Sigmoid colon (tissue), 7 donors: Measurements from ENCODE around the gene SNTG2. TPM values are rescaled to one million over a fixed set of nuclear protein-coding genes. Genes with fewer than 3 reads are reported as not detected.

Source experiments
- DNase-seq: peaks from one replicate; pipeline ENCODE4 v3.0.0-alpha.2; 2019
- H3K27ac ChIP-seq, 4 donors: fragments of 200-600 bp; sonication (generic); one replicate each; pipeline ENCODE4 v1.5.1; 2016 to 2019; ENCODE audit warnings: mild to moderate bottlenecking in 1 of 4
- H3K27me3 ChIP-seq, 3 donors: fragments of 200-600 bp; sonication (generic); one replicate each; pipeline ENCODE4 v1.5.1; 2019; ENCODE audit warnings: mild to moderate bottlenecking in 1 of 3
- H3K36me3 ChIP-seq, 4 donors: fragments of 200-600 bp; sonication (generic); one replicate each; pipeline ENCODE4 v1.5.1; 2016 to 2019
- H3K4me1 ChIP-seq, 4 donors: fragments of 200-600 bp; sonication (generic); one replicate each; pipeline ENCODE4 v1.5.1; 2017 to 2019
- H3K4me3 ChIP-seq, 4 donors: fragments of 200-600 bp; sonication (generic); one replicate each; pipeline ENCODE4 v1.5.1; 2017 to 2019; ENCODE audit warnings: mild to moderate bottlenecking in 2 of 4, moderate library complexity in 1 of 4
- H3K9me3 ChIP-seq, 4 donors: fragments of 200-600 bp in 3 of 4; sonication (generic) in 3 of 4; one replicate each; pipeline versions ENCODE4 v1.5.1 to v1.6.1; 2013 to 2019
- CTCF ChIP-seq, 4 experiments: fragments of 450-650 bp in 3 of 4; fragments of 200-600 bp in 1 of 4; IDR thresholded peaks; one replicate each; pipeline ENCODE4 v1.5.1; 2016 to 2019; ENCODE audit warnings: antibody characterized with exemption in 4 of 4, mild to moderate bottlenecking in 3 of 4, moderate library complexity in 2 of 4
- EP300 ChIP-seq, 4 donors: sonication (generic); formaldehyde crosslinking; IDR thresholded peaks; one replicate each; pipeline ENCODE4 v1.6.1; 2017; ENCODE audit warnings: antibody characterized with exemption in 4 of 4
- POLR2A ChIP-seq, 2 donors: fragments of 450-650 bp; IDR thresholded peaks; one replicate each; pipeline ENCODE4 v1.6.1; 2016; ENCODE audit warnings: antibody characterized with exemption in 2 of 2, mild to moderate bottlenecking in 2 of 2, moderate library complexity in 2 of 2
- POLR2AphosphoS5 ChIP-seq, 4 donors: sonication (generic); formaldehyde crosslinking; IDR thresholded peaks; one replicate each; pipeline ENCODE4 v1.6.1; 2017; ENCODE audit warnings: antibody characterized with exemption in 4 of 4
- WGBS, 2 donors: extraction: QIAGEN DNeasy Blood & Tissue Kit; methylation state at CpG; one replicate each; pipeline ENCODE4 v1.1.7; 2013; 5-methylcytosine and 5-hydroxymethylcytosine counted together
- intact Hi-C: fragments of 100-400 bp; cut with DNase I; formaldehyde crosslinking; loops from one replicate; pipeline ENCODE4 v1.15.1; 2023
- polyA plus RNA-seq, 3 donors: library from polyadenylated mRNA; stranded (reverse); fragments of 200-250 nt; gene quantifications; one replicate each; pipeline ENCODE4 v1.2.3, GENCODE V29; 2013
- total RNA-seq, 4 donors: library from RNA; depleted of rRNA; stranded (reverse); fragments of >200 nt; gene quantifications; one replicate each; pipeline ENCODE4 v1.1.0, GENCODE V29; 2016
- donor health status: healthy with polysubstance abuse.
- donor health status: Bipolar disorder and iron deficiency.
- donor health status: healthy.

Gene SNTG2
- total and polyA plus RNA-seq, 7 donors, result 0.60 to 5.2 (median 1.9) TPM; not detected in 1

GRCh38 chr2:1004398-1004797, 53.7 kb downstream of the SNTG2 start:
- intact Hi-C loops, result no loop called here
- Histone ChIP-seq H3K4me3 (no peak overlapping the region), H3K36me3 (no peaks in the 10 kb centered on the region), H3K27me3 (no peaks in the 10 kb centered on the region), H3K9me3 (no peaks in the 10 kb centered on the region), H3K27ac (no peak overlapping the region), H3K4me1 (no peaks in the 10 kb centered on the region)
- WGBS, 2 donors, result 72 to 76% methylated on average over 5 of the region's 5 CpGs
- TF ChIP-seq EP300 (IDR thresholded peaks at IDR 0.05) (no peak), POLR2AphosphoS5 (IDR thresholded peaks at IDR 0.05) (no peak), CTCF (IDR thresholded peaks at IDR 0.05) (no peak), POLR2A (IDR thresholded peaks at IDR 0.05) (no peak)
- no peak for DNase-seq

- DNase-seq, result no peak
- H3K36me3 ChIP-seq, result no peaks in the 10 kb centered on the region
- no peaks in the 10 kb centered on the region for H3K4me1 ChIP-seq
- no peak overlapping the region for H3K27ac ChIP-seq
- 19 to 23% methylated on average over 7 of the region's 7 CpGs for WGBS, 2 donors
- intact Hi-C loops, result no loop called here
- H3K9me3 ChIP-seq, result no peaks in the 10 kb centered on the region
- TF ChIP-seq EP300 (IDR thresholded peaks at IDR 0.05) (no peak), POLR2A (IDR thresholded peaks at IDR 0.05) (no peak), POLR2AphosphoS5 (IDR thresholded peaks at IDR 0.05) (no peak)
- no peaks in the 10 kb centered on the region for H3K27me3 ChIP-seq
- H3K4me3 ChIP-seq, result no peak overlapping the region
Measured at GRCh38 chr2:1010415-1010930, 59.8 kb downstream of the SNTG2 start.

- no peaks in the 10 kb centered on the region for H3K27me3 ChIP-seq
- 42 to 58% methylated on average over 5 of the region's 5 CpGs for WGBS, 2 donors
- H3K27ac ChIP-seq, result no peak overlapping the region
- intact Hi-C loops, result no loop called here
- H3K36me3 ChIP-seq, result no peaks in the 10 kb centered on the region
- no peaks in the 10 kb centered on the region for H3K4me1 ChIP-seq
- no peaks in the 10 kb centered on the region for H3K9me3 ChIP-seq
- TF ChIP-seq CTCF (IDR thresholded peaks at IDR 0.05), result no peak
- no peak for TF ChIP-seq EP300 (IDR thresholded peaks at IDR 0.05)
- TF ChIP-seq POLR2AphosphoS5 (IDR thresholded peaks at IDR 0.05), result no peak
- TF ChIP-seq POLR2A (IDR thresholded peaks at IDR 0.05), result no peak
- H3K4me3 ChIP-seq, result no peak overlapping the region
- no peak for DNase-seq
Measured at GRCh38 chr2:1011006-1011405, 60.4 kb downstream of the SNTG2 start.

- Histone ChIP-seq H3K4me1 (no peaks in the 10 kb centered on the region), H3K4me3 (no peak overlapping the region), H3K27me3 (no peaks in the 10 kb centered on the region), H3K9me3 (no peaks in the 10 kb centered on the region), H3K36me3 (no peaks in the 10 kb centered on the region), H3K27ac (no peak overlapping the region)
- WGBS, 2 donors, result 89 to 94% methylated on average over 7 of the region's 7 CpGs
- intact Hi-C loops, result no loop called here
- DNase-seq, result no peak
- TF ChIP-seq POLR2AphosphoS5 (IDR thresholded peaks at IDR 0.05) (no peak), CTCF (IDR thresholded peaks at IDR 0.05) (no peak), POLR2A (IDR thresholded peaks at IDR 0.05) (no peak)
Measured at GRCh38 chr2:1011985-1012384, 61.3 kb downstream of the SNTG2 start.

- intact Hi-C loops, result no loop called here
Measured at GRCh38 chr2:1014802-1015201, 64.2 kb downstream of the SNTG2 start.

More at GRCh38 chr2:1014802-1015201, 64.2 kb downstream of the SNTG2 start:
- 71 to 79% methylated on average over 12 of the region's 12 CpGs for WGBS, 2 donors
- Histone ChIP-seq H3K4me3 (no peak overlapping the region), H3K27me3 (no peaks in the 10 kb centered on the region), H3K27ac (no peak overlapping the region), H3K4me1 (no peaks in the 10 kb centered on the region), H3K9me3 (no peaks in the 10 kb centered on the region), H3K36me3 (no peaks in the 10 kb centered on the region)
- DNase-seq, result no peak
- no peak for TF ChIP-seq POLR2AphosphoS5 (IDR thresholded peaks at IDR 0.05)
- TF ChIP-seq CTCF (IDR thresholded peaks at IDR 0.05), result no peak
- TF ChIP-seq EP300 (IDR thresholded peaks at IDR 0.05), result no peak
- no peak for TF ChIP-seq POLR2A (IDR thresholded peaks at IDR 0.05)
